ENCODE results near the gene KLHL33. TPM values are rescaled to one million over a fixed set of nuclear protein-coding genes. Genes with fewer than 3 reads are reported as not detected.

The KLHL33 gene
- total RNA-seq, 1 donor from 2014 or later, result 0.17 TPM

DNA sequence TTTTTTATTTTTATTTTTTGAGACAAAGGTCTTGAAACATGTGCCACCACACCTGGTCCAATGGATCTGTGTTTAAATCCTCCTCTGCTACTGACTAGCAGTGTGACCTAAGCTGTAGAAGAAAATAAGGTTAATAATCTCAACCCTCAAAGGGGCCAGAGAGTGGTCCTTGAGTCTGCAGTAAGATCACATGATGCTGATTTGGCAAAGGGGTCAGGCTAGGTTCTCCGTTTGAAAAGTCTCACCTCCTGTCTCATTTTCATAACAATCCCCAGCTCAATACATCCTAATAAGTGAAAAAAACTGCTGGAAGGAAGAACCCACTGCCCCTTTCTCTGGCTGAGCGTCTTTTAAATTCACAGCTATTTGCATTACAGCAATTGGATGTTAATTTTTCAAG, 14.7 kb downstream of the KLHL33 start:
- TF ChIP-seq, protein P1, sequence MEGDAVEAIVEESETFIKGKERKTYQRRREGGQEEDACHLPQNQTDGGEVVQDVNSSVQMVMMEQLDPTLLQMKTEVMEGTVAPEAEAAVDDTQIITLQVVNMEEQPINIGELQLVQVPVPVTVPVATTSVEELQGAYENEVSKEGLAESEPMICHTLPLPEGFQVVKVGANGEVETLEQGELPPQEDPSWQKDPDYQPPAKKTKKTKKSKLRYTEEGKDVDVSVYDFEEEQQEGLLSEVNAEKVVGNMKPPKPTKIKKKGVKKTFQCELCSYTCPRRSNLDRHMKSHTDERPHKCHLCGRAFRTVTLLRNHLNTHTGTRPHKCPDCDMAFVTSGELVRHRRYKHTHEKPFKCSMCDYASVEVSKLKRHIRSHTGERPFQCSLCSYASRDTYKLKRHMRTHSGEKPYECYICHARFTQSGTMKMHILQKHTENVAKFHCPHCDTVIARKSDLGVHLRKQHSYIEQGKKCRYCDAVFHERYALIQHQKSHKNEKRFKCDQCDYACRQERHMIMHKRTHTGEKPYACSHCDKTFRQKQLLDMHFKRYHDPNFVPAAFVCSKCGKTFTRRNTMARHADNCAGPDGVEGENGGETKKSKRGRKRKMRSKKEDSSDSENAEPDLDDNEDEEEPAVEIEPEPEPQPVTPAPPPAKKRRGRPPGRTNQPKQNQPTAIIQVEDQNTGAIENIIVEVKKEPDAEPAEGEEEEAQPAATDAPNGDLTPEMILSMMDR (conservative IDR thresholded peaks at IDR 0.05; ENCODE audit: low read depth, low read length), result no peak
- H3K4me3 ChIP-seq (ENCODE audit: low read depth, low read length), result no peak overlapping the region
- no peak for DNase-seq (ENCODE audit: low read depth)

DNA sequence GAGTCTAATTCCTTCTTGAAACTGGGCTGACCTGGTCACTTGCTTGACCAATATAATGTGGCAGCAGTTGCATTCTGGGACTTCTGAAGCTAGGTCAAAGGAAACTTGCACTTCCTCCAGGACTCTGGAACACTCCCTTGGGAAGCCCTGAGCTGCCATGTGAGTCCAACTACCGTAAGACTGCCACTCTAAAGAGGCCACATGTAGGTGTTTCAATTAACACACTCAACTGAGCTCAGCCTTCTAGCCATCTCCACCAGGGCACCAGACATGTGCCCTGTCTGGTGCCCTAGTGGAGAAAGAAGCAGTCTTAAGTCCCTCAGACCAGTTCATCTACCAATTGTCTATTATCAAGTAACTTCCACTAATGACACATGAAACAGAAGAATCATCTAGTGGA, 16.5 kb downstream of the KLHL33 start:
- H3K4me3 ChIP-seq (ENCODE audit: low read depth, low read length), result no peak overlapping the region
- TF ChIP-seq, protein P1 (conservative IDR thresholded peaks at IDR 0.05; ENCODE audit: low read depth, low read length), result no peak
- no peak for DNase-seq (ENCODE audit: low read depth)

DNA sequence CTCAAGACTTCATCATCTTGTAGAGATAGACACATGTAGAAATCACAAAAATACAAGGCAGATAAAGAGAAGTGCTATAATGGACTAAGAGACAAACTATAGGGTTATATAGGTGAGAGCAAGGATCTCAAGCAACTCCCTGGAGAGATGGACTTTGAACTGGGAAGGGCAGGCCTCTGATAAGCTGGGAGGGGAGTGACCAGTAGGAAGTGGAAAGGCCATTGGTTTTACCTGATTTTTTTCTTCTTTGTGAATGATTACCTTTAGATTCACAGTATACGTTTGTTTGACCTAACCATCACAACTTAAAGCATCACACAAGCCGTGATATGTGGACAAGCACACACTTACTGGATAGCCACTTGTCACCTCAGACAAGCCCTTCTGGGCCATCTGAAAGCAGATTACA, 17.5 kb downstream of the KLHL33 start:
- TF ChIP-seq, protein P1 (conservative IDR thresholded peaks at IDR 0.05; ENCODE audit: low read depth, low read length), result no peak
- H3K4me3 ChIP-seq (ENCODE audit: low read depth, low read length), result no peak overlapping the region
- no peak for DNase-seq (ENCODE audit: low read depth)

DNA sequence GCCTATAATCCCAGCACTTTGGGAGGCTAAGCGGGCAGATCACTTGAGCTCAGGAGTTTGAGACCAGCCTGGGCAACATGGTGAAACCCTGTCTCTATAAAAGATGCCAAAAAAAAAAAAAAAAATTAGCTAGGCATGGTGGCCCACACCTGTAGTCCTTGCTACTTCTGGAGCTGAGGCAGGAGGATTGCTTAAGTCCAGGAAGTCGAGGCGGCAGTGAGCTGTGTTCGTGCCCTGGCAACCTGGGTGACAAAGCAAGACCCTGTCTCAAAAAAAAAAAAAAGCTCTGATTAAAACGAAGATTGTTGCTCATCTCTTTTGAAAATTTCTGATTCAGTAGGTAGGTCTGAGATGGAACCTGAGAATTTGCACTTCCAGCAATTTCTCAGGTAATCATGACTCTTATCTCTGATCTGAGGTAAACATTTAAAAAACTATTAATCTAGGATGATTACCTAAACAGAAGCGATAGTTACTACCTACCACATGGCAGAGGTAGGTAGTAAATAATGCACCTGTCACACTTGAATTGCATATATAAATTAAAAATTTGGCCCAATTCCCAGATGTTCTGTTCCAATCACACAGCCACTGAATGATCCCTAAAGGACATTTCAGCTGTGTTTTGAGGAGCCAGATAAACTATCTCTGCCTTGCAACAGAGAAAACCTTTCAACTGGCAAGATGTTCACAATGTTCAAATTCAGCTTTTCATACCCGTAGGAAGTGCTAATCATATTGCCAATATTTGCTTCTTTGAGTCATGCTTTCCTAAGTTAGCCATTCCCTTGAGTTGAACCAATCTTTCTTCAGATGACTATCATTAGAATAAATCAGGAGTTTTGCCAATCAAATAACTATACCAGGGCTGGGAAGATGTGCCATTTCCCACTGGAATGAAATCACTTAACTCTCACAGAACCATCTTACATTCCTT, 18.4 kb downstream of the KLHL33 start:
- TF ChIP-seq, protein P1 (conservative IDR thresholded peaks at IDR 0.05; ENCODE audit: low read depth, low read length), result no peak
- DNase-seq (ENCODE audit: low read depth), result no peak
- no peak overlapping the region for H3K4me3 ChIP-seq (ENCODE audit: low read depth, low read length)

DNA sequence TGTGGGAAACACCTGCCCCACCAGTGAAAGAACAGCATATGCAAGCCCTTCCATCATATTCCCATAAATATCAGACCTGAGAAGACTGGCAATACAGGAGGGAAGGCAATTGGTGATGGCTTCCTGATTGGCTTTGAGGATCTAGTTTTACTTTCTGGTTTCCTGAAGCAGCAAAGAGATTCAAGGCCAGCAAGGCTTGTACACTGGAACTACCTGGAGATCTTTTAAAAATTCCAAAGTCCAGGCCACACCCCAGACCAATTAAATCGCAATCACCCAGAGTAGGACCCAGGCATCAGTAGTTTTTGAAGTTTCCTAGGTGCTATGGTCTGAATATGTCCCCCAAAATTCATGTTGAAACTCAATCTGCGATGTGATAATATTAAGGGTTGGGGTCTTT, 19.7 kb downstream of the KLHL33 start:
- TF ChIP-seq, protein P1 (conservative IDR thresholded peaks at IDR 0.05; ENCODE audit: low read depth, low read length), result no peak
- no peak overlapping the region for H3K4me3 ChIP-seq (ENCODE audit: low read depth, low read length)
- DNase-seq (ENCODE audit: low read depth), result no peak

DNA sequence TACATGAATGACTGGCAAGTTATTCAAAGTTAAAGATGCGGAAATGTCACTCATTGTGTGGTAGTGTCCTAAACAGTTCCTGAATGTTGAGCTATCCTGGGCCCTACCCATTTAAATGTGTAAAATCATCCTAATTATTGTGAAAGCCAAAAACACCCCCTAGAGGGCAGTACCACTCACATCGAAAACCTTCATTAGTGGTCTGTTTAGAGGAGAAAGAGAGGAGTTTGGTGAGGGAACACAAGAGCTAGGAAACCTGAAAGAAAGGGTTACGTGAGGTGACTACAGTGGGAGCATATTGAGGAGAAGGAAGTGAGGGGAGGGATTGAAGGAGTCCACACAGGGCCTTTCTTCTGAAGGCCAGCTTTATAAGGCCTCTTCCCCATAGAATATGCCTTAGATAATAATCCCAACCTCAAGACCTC, 20.2 kb downstream of the KLHL33 start:
- DNase-seq (ENCODE audit: low read depth), result no peak
- H3K4me3 ChIP-seq (ENCODE audit: low read depth, low read length), result no peak overlapping the region
- TF ChIP-seq, protein P1 (conservative IDR thresholded peaks at IDR 0.05; ENCODE audit: low read depth, low read length), result peak; percentile 76

DNA sequence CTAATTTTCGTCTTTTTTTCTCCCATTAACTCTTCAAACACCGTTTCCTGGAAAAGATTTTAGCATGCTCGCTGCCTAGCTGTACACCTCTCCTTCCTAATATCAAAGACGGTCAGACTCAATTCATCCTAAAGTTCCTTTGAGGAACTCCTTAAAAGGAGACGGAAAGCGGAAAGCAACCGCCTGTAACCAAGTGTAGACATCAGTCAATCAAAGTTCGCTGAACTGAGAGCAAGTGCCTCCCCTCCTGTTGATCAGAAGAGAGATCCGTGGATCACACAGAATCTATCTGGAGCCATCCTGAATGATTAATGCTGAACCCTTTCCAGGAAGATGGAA, 22.3 kb downstream of the KLHL33 start:
- H3K4me3 ChIP-seq (ENCODE audit: low read depth, low read length), result peak overlapping the region; percentile 84
- TF ChIP-seq, protein P1 (conservative IDR thresholded peaks at IDR 0.05; ENCODE audit: low read depth, low read length), result no peak

More for the DNA sequence above, 22.3 kb downstream of the KLHL33 start:
- DNase-seq (ENCODE audit: low read depth), result no peak

Data from epithelial cell of proximal tubule (primary cell).